WTC11 (cell line): ENCODE measurements around the gene HINT2. TPM values are rescaled to one million over a fixed set of nuclear protein-coding genes. Genes with fewer than 3 reads are reported as not detected.

Source experiments
- ATAC-seq: fragments of 200-7000 bp; cut with Tn5 transposase; 2 replicates; pipeline ENCODE4 v1.10.0; 2021; ENCODE audit warnings: mild to moderate bottlenecking, moderate library complexity
- CTCF ChIA-PET: fragments of 300-600 bp; sonication (Branson Sonifier 250); formaldehyde crosslinking; loops from one replicate; lab custom pipeline; 2021; ENCODE audit warnings: antibody characterized with exemption; lab: Charles Lee
- POLR2A ChIA-PET: fragments of 350-600 bp; sonication (Branson Sonifier 250); formaldehyde crosslinking; loops from one replicate; lab custom pipeline; 2021; ENCODE audit warnings: antibody characterized with exemption; lab: Charles Lee
- DNase-seq: peaks from one replicate; pipeline ENCODE4 v3.0.0; 2021; ENCODE audit warnings: low spot score
- H3K27ac Mint-ChIP-seq: 2 replicates; pipeline ENCODE4 v1.8.0; 2021; ENCODE audit warnings: mixed read lengths
- H3K27me3 Mint-ChIP-seq: 2 replicates; pipeline ENCODE4 v1.8.0; 2021; ENCODE audit warnings: low read depth, mild to moderate bottlenecking, moderate library complexity, mixed read lengths
- H3K36me3 Mint-ChIP-seq: 2 replicates; pipeline ENCODE4 v1.8.0; 2021; ENCODE audit warnings: mixed read lengths
- H3K4me1 Mint-ChIP-seq: 2 replicates; pipeline ENCODE4 v1.8.0; 2022; ENCODE audit warnings: mixed read lengths
- H3K4me3 Mint-ChIP-seq: 2 replicates; pipeline ENCODE4 v1.8.0; 2021; ENCODE audit warnings: mild to moderate bottlenecking, moderate library complexity, mixed read lengths
- H3K9me3 Mint-ChIP-seq: 2 replicates; pipeline ENCODE4 v1.8.0; 2021; ENCODE audit warnings: mixed read lengths
- ATF1 ChIP-seq: sonication (generic); formaldehyde crosslinking; IDR thresholded peaks from 2 replicates; pipeline ENCODE4 v1.8.1; 2023; ENCODE audit warnings: mild to moderate bottlenecking, moderate library complexity, missing genetic modification reagents
- ATF6 ChIP-seq: sonication (generic); formaldehyde crosslinking; IDR thresholded peaks from 2 replicates; pipeline ENCODE4 v1.8.1; 2023; ENCODE audit warnings: mild to moderate bottlenecking, missing genetic modification reagents
- CBFB ChIP-seq: sonication (generic); formaldehyde crosslinking; IDR thresholded peaks from 2 replicates; pipeline ENCODE4 v1.8.1; 2022; ENCODE audit warnings: mild to moderate bottlenecking, low read depth, missing genetic modification reagents
- CREB1 ChIP-seq: sonication (generic); formaldehyde crosslinking; IDR thresholded peaks from 2 replicates; pipeline ENCODE4 v1.8.0; 2023; ENCODE audit warnings: mild to moderate bottlenecking, missing genetic modification reagents
- CTCF ChIP-seq: fragments of 200-600 bp; IDR thresholded peaks from 2 replicates; pipeline ENCODE4 v1.8.0; 2022; ENCODE audit warnings: antibody characterized with exemption
- E2F4 ChIP-seq: sonication (generic); formaldehyde crosslinking; IDR thresholded peaks from 2 replicates; pipeline ENCODE4 v1.8.1; 2022; ENCODE audit warnings: low read depth, mild to moderate bottlenecking, moderate library complexity, missing genetic modification reagents, borderline replicate concordance
- JAZF1 ChIP-seq: fragments of 250-450 bp; sonication (Bioruptor Pico); IDR thresholded peaks from 2 replicates; pipeline ENCODE4 v1.9.0; 2021; ENCODE audit warnings: moderate library complexity, mild to moderate bottlenecking, inconsistent platforms
- MYBL2 ChIP-seq: sonication (generic); formaldehyde crosslinking; IDR thresholded peaks from 2 replicates; pipeline ENCODE4 v1.8.1; 2023; ENCODE audit warnings: mild to moderate bottlenecking, moderate library complexity, missing genetic modification reagents
- NFYB ChIP-seq: sonication (generic); formaldehyde crosslinking; conservative IDR thresholded peaks from 2 replicates; pipeline ENCODE4 v1.8.0; 2022; ENCODE audit warnings: low read depth, missing genetic modification reagents
- RORB ChIP-seq: fragments of 250-450 bp; sonication (Bioruptor Pico); IDR thresholded peaks from 2 replicates; pipeline ENCODE4 v1.9.0; 2021; ENCODE audit warnings: mild to moderate bottlenecking
- SMAD4 ChIP-seq: sonication (generic); formaldehyde crosslinking; IDR thresholded peaks from 2 replicates; pipeline ENCODE4 v1.8.0; 2022; ENCODE audit warnings: mild to moderate bottlenecking, missing genetic modification reagents
- ZBTB21 ChIP-seq: sonication (generic); formaldehyde crosslinking; IDR thresholded peaks from 2 replicates; pipeline ENCODE4 v1.8.1; 2023; ENCODE audit warnings: mild to moderate bottlenecking, missing genetic modification reagents, borderline replicate concordance
- ZNF281 ChIP-seq: sonication (generic); formaldehyde crosslinking; IDR thresholded peaks from 2 replicates; pipeline ENCODE4 v1.8.0; 2023; ENCODE audit warnings: mild to moderate bottlenecking, missing genetic modification reagents
- ZNF423 ChIP-seq: fragments of 250-450 bp; sonication (Bioruptor Pico); IDR thresholded peaks from 2 replicates; pipeline ENCODE4 v2.1.2; 2022; ENCODE audit warnings: mild to moderate bottlenecking, moderate library complexity
- total RNA-seq: library from RNA; stranded (reverse); gene quantifications from 3 replicates; pipeline ENCODE4 v1.2.3, GENCODE V29; 2021

The HINT2 gene
- total RNA-seq, 1 experiment from 2014 or later = 33.6 TPM

- TF ChIP-seq JAZF1 (CRISPR knock-in tag) (no peak), ATF6 (no peak), ZNF281 (CRISPR knock-in tag) (no peak)
- TF ChIP-seq, all 79 proteins: peak for 0
These were observed 47.8 kb downstream of the HINT2 start (continued) for GRCh38 chr9:35766997-35767396.

GRCh38 chr9:35763803-35764202, 51.0 kb downstream of the HINT2 start:
- Mint-ChIP-seq H3K27ac (no peak overlapping the region), H3K9me3 (no peaks in the 10 kb centered on the region), H3K36me3 (peaks cover 3% of the 10 kb centered on the region; the same call in 1 of the 2 replicates), H3K4me3 (no peak overlapping the region), H3K27me3 (no peaks in the 10 kb centered on the region), H3K4me1 (peaks cover 20% of the 10 kb centered on the region)
- TF ChIP-seq ATF1 (CRISPR knock-in tag) (no peak), ZNF423 (CRISPR knock-in tag) (no peak), SMAD4 (no peak), CTCF (no peak), RORB (CRISPR knock-in tag) (no peak)
- ATAC-seq (no peak), DNase-seq (no peak)
- CTCF ChIA-PET = interaction anchor here (0.6 kb wide), 1 partner anchor 18 kb away, joined by 3 read pairs; no protein-coding TSS in a partner anchor
- POLR2A ChIA-PET = no interaction called here

- no peak for ATAC-seq
- CTCF ChIA-PET = interaction anchor here (0.6 to 0.7 kb wide), 2 partner anchors 18 to 776 kb away, joined by 3 read pairs; no protein-coding TSS in a partner anchor
- Mint-ChIP-seq H3K36me3 (peaks cover 3% of the 10 kb centered on the region; the same call in 1 of the 2 replicates), H3K27me3 (no peaks in the 10 kb centered on the region), H3K27ac (peak overlapping the region; percentile 45; the same call in 1 of the 2 replicates), H3K4me1 (peaks cover 27% of the 10 kb centered on the region), H3K9me3 (no peaks in the 10 kb centered on the region), H3K4me3 (no peak overlapping the region)
- TF ChIP-seq CREB1 (CRISPR knock-in tag) = no peak
- TF ChIP-seq NFYB (CRISPR knock-in tag) = no peak
- no peak for TF ChIP-seq E2F4 (CRISPR knock-in tag)
- no peak for TF ChIP-seq ZBTB21 (CRISPR knock-in tag)
- no peak for TF ChIP-seq CBFB
- TF ChIP-seq MYBL2 (CRISPR knock-in tag) = no peak
- POLR2A ChIA-PET = no interaction called here
- no peak for DNase-seq
These were observed 51.7 kb downstream of the HINT2 start for GRCh38 chr9:35763181-35763580.

Other genes starting within 250 kb of the HINT2 start
- gene TESK1, start 209.8 kb downstream of the HINT2 start, total RNA-seq = 18.9 to 20.4 TPM (median 19.3 TPM) in 3 replicates
- 2.9 to 4.6 TPM (median 4.5 TPM) in 3 replicates for gene CD72, start 196.6 kb downstream of the HINT2 start, total RNA-seq
- 4.1 to 7.2 TPM (median 5.4 TPM) in 3 replicates for gene SIT1, start 164.1 kb downstream of the HINT2 start, total RNA-seq
- gene RMRP, start 157.0 kb downstream of the HINT2 start, total RNA-seq = 23,577 to 25,958 TPM (median 25,042 TPM) in 3 replicates
- gene CCDC107, start 156.8 kb downstream of the HINT2 start, total RNA-seq = 10.8 to 14.7 TPM (median 14.1 TPM) in 3 replicates
- gene ARHGEF39, start 149.8 kb downstream of the HINT2 start, total RNA-seq = 23.8 to 26.6 TPM (median 26.5 TPM) in 3 replicates
- gene CA9, start 141.1 kb downstream of the HINT2 start, total RNA-seq = 1.0 to 2.1 TPM (median 1.4 TPM) in 3 replicates
- gene TPM2, start 125.1 kb downstream of the HINT2 start, total RNA-seq = 138 to 146 TPM (median 139 TPM) in 3 replicates
- 97.1 to 109 TPM (median 106 TPM) in 3 replicates for gene TLN1, start 82.8 kb downstream of the HINT2 start, total RNA-seq
- gene CREB3, start 82.4 kb downstream of the HINT2 start, total RNA-seq = 21.4 to 24.2 TPM (median 23.1 TPM) in 3 replicates
- 85.5 to 104 TPM (median 89.7 TPM) in 3 replicates for gene GBA2, start 65.8 kb downstream of the HINT2 start, total RNA-seq
- 29.7 to 30.0 TPM (median 30.0 TPM) in 3 replicates for gene RGP1, start 65.8 kb downstream of the HINT2 start, total RNA-seq
- 1.0 to 2.1 TPM (median 1.2 TPM) in 3 replicates for gene MSMP, start 60.8 kb downstream of the HINT2 start, total RNA-seq
- gene NPR2, start 23.5 kb downstream of the HINT2 start, total RNA-seq = 10.1 to 14.1 TPM (median 12.6 TPM) in 3 replicates
- gene SPAG8, start 2.8 kb downstream of the HINT2 start, total RNA-seq = 0.16 to 0.72 TPM (median 0.50 TPM) in 3 replicates
- gene FAM221B, start 13.7 kb upstream of the HINT2 start, total RNA-seq = 0.11 TPM in 1 of 3 replicates, not detected in the others
- 9.5 to 10.8 TPM (median 10.2 TPM) in 3 replicates for gene TMEM8B, start 14.2 kb upstream of the HINT2 start, total RNA-seq
- gene OR13J1, start 55.4 kb upstream of the HINT2 start, total RNA-seq = not detected in 3 replicates
- gene HRCT1, start 91.2 kb upstream of the HINT2 start, total RNA-seq = 0.41 TPM in 1 of 3 replicates, not detected in the others
- 0.23 to 0.33 TPM in 2 of 3 replicates, not detected in the other for gene SPAAR, start 94.4 kb upstream of the HINT2 start, total RNA-seq
- not detected in 3 replicates for gene OR2S2, start 143.1 kb upstream of the HINT2 start, total RNA-seq
- gene RECK, start 221.9 kb upstream of the HINT2 start, total RNA-seq = 9.9 to 11.2 TPM (median 10.3 TPM) in 3 replicates